Effector memory CD8-positive, alpha-beta T cell (primary cell): ENCODE data around the gene NFYA.
"Not testable (repeated sequence)": the region's sequence is repeated elsewhere in the genome, so short reads cannot be mapped to it uniquely, and the experiment has no call there.

ENCODE experiments used
- ATAC-seq: fragments of 150-1000 bp; cut with Tn5 transposase; replicated peaks from 2 replicates; pipeline ENCODE4 v1.10.0; 2021; ENCODE audit warnings: mild to moderate bottlenecking, moderate library complexity
- DNase-seq, 3 experiments: peaks; one replicate each; pipeline ENCODE4 v3.0.0; 2021
- H3K27ac Mint-ChIP-seq, 2 donors: one replicate each; pipeline ENCODE4 v1.8.0; 2022; ENCODE audit warnings: mild to moderate bottlenecking in 2 of 2, mixed read lengths in 2 of 2, moderate library complexity in 2 of 2
- H3K27me3 Mint-ChIP-seq, 2 donors: one replicate each; pipeline ENCODE4 v1.8.0; 2022; ENCODE audit warnings: mixed read lengths in 2 of 2
- H3K36me3 Mint-ChIP-seq: one replicate; pipeline ENCODE4 v1.8.0; 2022; ENCODE audit warnings: mild to moderate bottlenecking, moderate library complexity, mixed read lengths; ENCODE audit not compliant: insufficient read depth
- H3K4me1 Mint-ChIP-seq, 2 donors: one replicate each; pipeline ENCODE4 v1.8.0; 2022; ENCODE audit warnings: low read depth in 2 of 2, mixed read lengths in 2 of 2
- H3K4me3 Mint-ChIP-seq, 2 donors: one replicate each; pipeline ENCODE4 v1.8.0; 2022; ENCODE audit warnings: mild to moderate bottlenecking in 2 of 2, mixed read lengths in 2 of 2, moderate library complexity in 2 of 2
- H3K9me3 Mint-ChIP-seq, 2 donors: one replicate each; pipeline ENCODE4 v1.8.0; 2022; ENCODE audit warnings: mixed read lengths in 2 of 2

The NFYA gene

GRCh38 chr6:41088451-41088850 is 15.7 kb downstream of the NFYA start:
- DNase-seq = no peak
- Mint-ChIP-seq H3K4me3 (no peak overlapping the region), H3K27ac (no peak overlapping the region), H3K36me3 (peaks cover 89% of the 10 kb centered on the region), H3K27me3 (no peaks in the 10 kb centered on the region), H3K4me1 (peaks cover 4% of the 10 kb centered on the region in 2 donors), H3K9me3 (no peaks in the 10 kb centered on the region)
- no peak for ATAC-seq

GRCh38 chr6:41090841-41091761 is 18.3 kb downstream of the NFYA start:
- no peak for ATAC-seq
- H3K4me1 Mint-ChIP-seq = peaks cover under 1 to 4% of the 10 kb centered on the region in 2 donors
- peaks cover 90% of the 10 kb centered on the region for H3K36me3 Mint-ChIP-seq
- H3K27me3 Mint-ChIP-seq = no peaks in the 10 kb centered on the region
- H3K9me3 Mint-ChIP-seq = no peaks in the 10 kb centered on the region
- no peak overlapping the region for H3K4me3 Mint-ChIP-seq
- H3K27ac Mint-ChIP-seq = peak overlapping the region in 1 of 2 donors; percentile 71
- DNase-seq = no peak

- H3K27me3 Mint-ChIP-seq = no peaks in the 10 kb centered on the region
Observed at GRCh38 chr6:41092421-41093140, 19.8 kb downstream of the NFYA start.

DNA sequence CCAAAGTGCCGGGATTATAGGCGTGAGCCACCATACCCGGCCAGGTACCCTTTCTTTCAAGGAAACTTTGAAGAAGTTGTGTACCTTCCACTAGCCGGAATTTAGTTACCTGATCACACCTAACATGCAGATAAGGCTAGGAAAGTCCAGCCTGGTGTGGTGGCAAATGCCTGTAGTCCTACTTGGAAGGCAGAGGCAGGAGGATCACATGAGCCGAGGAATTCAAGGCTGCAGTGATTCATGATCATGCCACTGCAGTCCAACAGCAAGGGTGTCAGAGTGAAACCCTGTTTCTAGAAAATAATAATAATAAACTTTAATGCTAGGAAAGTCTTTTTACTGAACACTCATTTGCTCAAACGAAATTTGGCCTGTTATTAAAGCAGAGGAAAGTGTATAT is 21.0 kb downstream of the NFYA start:
- peaks cover 0 to 4% of the 10 kb centered on the region in 2 donors for H3K4me1 Mint-ChIP-seq
- ATAC-seq = no peak
- no peak overlapping the region for H3K4me3 Mint-ChIP-seq
- no peaks in the 10 kb centered on the region for H3K9me3 Mint-ChIP-seq
- no peak for DNase-seq
- H3K27me3 Mint-ChIP-seq = no peaks in the 10 kb centered on the region
- H3K36me3 Mint-ChIP-seq = peaks cover 84% of the 10 kb centered on the region
- H3K27ac Mint-ChIP-seq = no peak overlapping the region

More at GRCh38 chr6:41092421-41093140, 19.8 kb downstream of the NFYA start:
- Mint-ChIP-seq H3K4me1 (peaks cover 0 to 4% of the 10 kb centered on the region in 2 donors), H3K27ac (peak overlapping the region in 1 of 2 donors; percentile 71), H3K36me3 (peaks cover 91% of the 10 kb centered on the region), H3K9me3 (no peaks in the 10 kb centered on the region), H3K4me3 (no peak overlapping the region)
- DNase-seq (no peak), ATAC-seq (no peak)

GRCh38 chr6:41097467-41098090 is 24.8 kb downstream of the NFYA start:
- H3K4me3 Mint-ChIP-seq = no peak overlapping the region
- H3K9me3 Mint-ChIP-seq = no peaks in the 10 kb centered on the region
- no peaks in the 10 kb centered on the region for H3K27me3 Mint-ChIP-seq
- no peaks in the 10 kb centered on the region for H3K4me1 Mint-ChIP-seq
- no peak for DNase-seq
- no peak for ATAC-seq
- peaks cover 63% of the 10 kb centered on the region for H3K36me3 Mint-ChIP-seq
- H3K27ac Mint-ChIP-seq = no peak overlapping the region

- no peaks in the 10 kb centered on the region for H3K9me3 Mint-ChIP-seq
- H3K27ac Mint-ChIP-seq = no peak overlapping the region
- DNase-seq (no peak), ATAC-seq (no peak)
- H3K4me3 Mint-ChIP-seq = no peak overlapping the region
- H3K27me3 Mint-ChIP-seq = no peaks in the 10 kb centered on the region
- H3K36me3 Mint-ChIP-seq = peaks cover 55% of the 10 kb centered on the region
- no peaks in the 10 kb centered on the region for H3K4me1 Mint-ChIP-seq
Observed at GRCh38 chr6:41098366-41098765, 25.6 kb downstream of the NFYA start.

DNA sequence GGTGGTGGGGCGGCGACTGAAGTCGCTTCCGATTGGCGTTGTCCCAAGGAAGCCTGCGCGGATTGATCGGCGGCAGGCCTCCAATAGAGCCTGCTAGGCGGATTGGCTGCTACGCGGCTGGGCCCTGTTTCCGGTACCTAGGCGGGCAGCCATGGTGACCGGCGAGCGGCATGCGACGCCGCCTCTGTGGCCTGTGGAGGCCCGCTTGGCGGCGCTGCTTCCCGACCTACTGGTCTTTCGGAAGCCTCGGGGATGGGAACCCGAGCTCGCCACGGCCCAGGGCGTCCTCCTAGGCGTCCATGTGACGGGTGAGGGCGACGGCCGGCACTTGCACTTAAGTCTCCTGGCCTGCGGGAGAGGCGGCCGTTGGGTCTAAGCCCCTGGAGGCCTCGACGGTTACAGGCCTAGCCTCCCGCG is 28.1 kb downstream of the NFYA start:
- H3K36me3 Mint-ChIP-seq = peaks cover 30% of the 10 kb centered on the region
- H3K4me3 Mint-ChIP-seq = no peak overlapping the region
- no peaks in the 10 kb centered on the region for H3K27me3 Mint-ChIP-seq
- no peak for DNase-seq
- H3K9me3 Mint-ChIP-seq = no peaks in the 10 kb centered on the region
- ATAC-seq = no peak
- H3K4me1 Mint-ChIP-seq = no peaks in the 10 kb centered on the region
- H3K27ac Mint-ChIP-seq = no peak overlapping the region

GRCh38 chr6:41103847-41104246 is 31.1 kb downstream of the NFYA start:
- no peaks in the 10 kb centered on the region for H3K9me3 Mint-ChIP-seq
- no peak overlapping the region for H3K4me3 Mint-ChIP-seq
- H3K27me3 Mint-ChIP-seq = no peaks in the 10 kb centered on the region
- H3K36me3 Mint-ChIP-seq = peaks cover 13% of the 10 kb centered on the region
- DNase-seq (no peak), ATAC-seq (no peak)
- no peaks in the 10 kb centered on the region for H3K4me1 Mint-ChIP-seq
- no peak overlapping the region for H3K27ac Mint-ChIP-seq

GRCh38 chr6:41111017-41111416 is 38.2 kb downstream of the NFYA start:
- ATAC-seq (no peak), DNase-seq (no peak)
- no peaks in the 10 kb centered on the region for H3K27me3 Mint-ChIP-seq
- H3K27ac Mint-ChIP-seq = no peak overlapping the region
- no peaks in the 10 kb centered on the region for H3K4me1 Mint-ChIP-seq
- no peaks in the 10 kb centered on the region for H3K9me3 Mint-ChIP-seq
- H3K36me3 Mint-ChIP-seq = no peaks in the 10 kb centered on the region
- no peak overlapping the region for H3K4me3 Mint-ChIP-seq

GRCh38 chr6:41115027-41115426 is 42.3 kb downstream of the NFYA start:
- not testable (repeated sequence) for ATAC-seq, H3K36me3 Mint-ChIP-seq, H3K9me3 Mint-ChIP-seq, H3K4me1 Mint-ChIP-seq, DNase-seq, H3K27me3 Mint-ChIP-seq, H3K27ac Mint-ChIP-seq, H3K4me3 Mint-ChIP-seq

GRCh38 chr6:41119508-41119907 is 46.7 kb downstream of the NFYA start:
- no peak for DNase-seq
- Mint-ChIP-seq H3K36me3 (no peaks in the 10 kb centered on the region), H3K27ac (no peak overlapping the region), H3K4me3 (no peak overlapping the region), H3K4me1 (no peaks in the 10 kb centered on the region), H3K27me3 (no peaks in the 10 kb centered on the region), H3K9me3 (no peaks in the 10 kb centered on the region)
- ATAC-seq = no peak

GRCh38 chr6:41120058-41120457 is 47.3 kb downstream of the NFYA start:
- ATAC-seq (no peak), DNase-seq (no peak)
- H3K27me3 Mint-ChIP-seq = no peaks in the 10 kb centered on the region
- H3K9me3 Mint-ChIP-seq = no peaks in the 10 kb centered on the region
- no peak overlapping the region for H3K27ac Mint-ChIP-seq
- H3K4me1 Mint-ChIP-seq = no peaks in the 10 kb centered on the region
- H3K4me3 Mint-ChIP-seq = no peak overlapping the region
- no peaks in the 10 kb centered on the region for H3K36me3 Mint-ChIP-seq

DNA sequence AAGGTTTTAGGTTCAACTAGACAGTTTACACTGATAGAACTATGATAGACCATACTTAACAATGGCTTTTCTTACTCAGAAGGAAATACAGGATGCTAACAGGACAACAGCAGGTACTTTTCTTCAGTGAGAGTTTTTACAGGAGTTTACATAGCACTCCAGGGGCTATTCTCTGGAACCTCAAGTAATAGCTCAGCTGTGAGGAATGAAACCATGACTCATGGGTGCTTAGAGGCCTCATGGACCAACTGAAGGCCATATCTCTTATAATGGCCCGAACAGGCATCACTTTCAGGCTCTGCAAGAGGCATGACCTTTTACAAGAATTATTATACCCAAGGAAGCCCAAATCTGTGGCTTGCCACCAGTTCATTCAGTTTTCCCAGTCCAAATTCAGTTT is 49.6 kb downstream of the NFYA start:
- Mint-ChIP-seq H3K27ac (no peak overlapping the region), H3K27me3 (no peaks in the 10 kb centered on the region), H3K9me3 (no peaks in the 10 kb centered on the region), H3K4me3 (no peak overlapping the region), H3K36me3 (no peaks in the 10 kb centered on the region), H3K4me1 (no peaks in the 10 kb centered on the region)
- DNase-seq (no peak), ATAC-seq (no peak)
